GM19043 (cell line): ENCODE results near the gene TICAM1.
"Not testable (repeated sequence)": the region's sequence is repeated elsewhere in the genome, so short reads cannot be mapped to it uniquely, and the experiment has no call there.

Experiments
- ATAC-seq: cut with Tn5 transposase; IDR thresholded peaks from one replicate; pipeline ENCODE4 v1.9.1; 2021; ENCODE audit warnings: low read depth; ENCODE audit not compliant: unreplicated experiment

Gene TICAM1

GRCh38 chr19:4845975-4846374 is 14.5 kb upstream of the TICAM1 start:
- ATAC-seq: not testable (repeated sequence)

- no peak for ATAC-seq
These were observed 13.1 kb upstream of the TICAM1 start for GRCh38 chr19:4844348-4845179.

GRCh38 chr19:4843647-4843965 is 12.1 kb upstream of the TICAM1 start:
- no peak for ATAC-seq

GRCh38 chr19:4839192-4839591 is 7.7 kb upstream of the TICAM1 start:
- no peak for ATAC-seq

- no peak for ATAC-seq
These were observed 1.3 kb upstream of the TICAM1 start for GRCh38 chr19:4832776-4833175.

- ATAC-seq: not testable (repeated sequence)
These were observed 448 bp upstream of the TICAM1 start for GRCh38 chr19:4831979-4832340.

GRCh38 chr19:4830768-4831265 is 695 bp downstream of the TICAM1 start:
- no peak for ATAC-seq

- ATAC-seq: no peak
These were observed 1.2 kb downstream of the TICAM1 start for GRCh38 chr19:4830332-4830731.

- no peak for ATAC-seq
These were observed 2.4 kb downstream of the TICAM1 start for GRCh38 chr19:4829001-4829712.

GRCh38 chr19:4823577-4823976 is 7.9 kb downstream of the TICAM1 start:
- ATAC-seq: no peak

- not testable (repeated sequence) for ATAC-seq
These were observed 9.2 kb downstream of the TICAM1 start for GRCh38 chr19:4822354-4822753.

- ATAC-seq: no peak
These were observed 10.2 kb downstream of the TICAM1 start for GRCh38 chr19:4821265-4821664.

GRCh38 chr19:4817467-4818277 is 13.8 kb downstream of the TICAM1 start:
- ATAC-seq: no peak

GRCh38 chr19:4816950-4817278 is 14.6 kb downstream of the TICAM1 start:
- no peak for ATAC-seq

GRCh38 chr19:4816202-4816949 is 15.1 kb downstream of the TICAM1 start:
- no peak for ATAC-seq

GRCh38 chr19:4815426-4816201 is 15.9 kb downstream of the TICAM1 start:
- ATAC-seq: peak; percentile 51

- no peak for ATAC-seq
These were observed 16.7 kb downstream of the TICAM1 start for GRCh38 chr19:4814625-4815425.

- no peak for ATAC-seq
These were observed 20.0 kb downstream of the TICAM1 start for GRCh38 chr19:4811328-4812131.
